DOHH2 (cell line): ENCODE measurements around the gene MAP1LC3B2.

ENCODE experiments used
- H3F3A ChIP-seq: fragments of 200-600 bp; sonication (generic), shearing (Covaris generic); 2 replicates; pipeline ENCODE4 v1.6.0; 2016; ENCODE audit warnings: antibody characterized with exemption, mild to moderate bottlenecking; ENCODE audit not compliant: control insufficient read depth, insufficient read depth
- H3K27ac ChIP-seq: fragments of 200-600 bp; sonication (generic); 2 replicates; pipeline ENCODE4 v1.5.1; 2014; ENCODE audit warnings: low read depth, mild to moderate bottlenecking, low read length, moderate library complexity
- H3K27me3 ChIP-seq: fragments of 200-600 bp; sonication (generic); 2 replicates; pipeline ENCODE4 v1.6.1; 2014; ENCODE audit warnings: mild to moderate bottlenecking, low read length, mixed read lengths; ENCODE audit not compliant: control insufficient read depth
- H3K36me3 ChIP-seq: fragments of 200-600 bp; sonication (generic); 2 replicates; pipeline ENCODE4 v1.6.1; 2014; ENCODE audit warnings: mild to moderate bottlenecking, low read length, moderate library complexity, mixed read lengths; ENCODE audit not compliant: control insufficient read depth
- H3K4me1 ChIP-seq: fragments of 200-600 bp; sonication (generic); 2 replicates; pipeline ENCODE4 v1.6.1; 2014; ENCODE audit warnings: mild to moderate bottlenecking, low read length, mixed read lengths; ENCODE audit not compliant: control insufficient read depth
- H3K4me2 ChIP-seq: fragments of 200-600 bp; sonication (generic); 2 replicates; pipeline ENCODE4 v1.6.0; 2014; ENCODE audit warnings: mild to moderate bottlenecking, low read length, moderate library complexity
- H3K4me3 ChIP-seq: fragments of 200-600 bp; sonication (generic); 2 replicates; pipeline ENCODE4 v1.5.1; 2014; ENCODE audit warnings: mild to moderate bottlenecking, low read length, mixed read lengths
- H3K79me2 ChIP-seq: fragments of 200-600 bp; sonication (generic); 2 replicates; pipeline ENCODE4 v1.6.1; 2014; ENCODE audit warnings: mild to moderate bottlenecking, low read length, mixed read lengths; ENCODE audit not compliant: control insufficient read depth
- H3K9me2 ChIP-seq: fragments of 200-600 bp; sonication (generic); replicated peaks from 2 replicates; pipeline ENCODE4 v1.6.1; 2014; ENCODE audit warnings: mild to moderate bottlenecking, low read length, mixed read lengths; ENCODE audit not compliant: control insufficient read depth
- H3K9me3 ChIP-seq: fragments of 200-600 bp; sonication (generic); 2 replicates; pipeline ENCODE4 v1.6.1; 2014; ENCODE audit warnings: antibody characterized with exemption, low read length, mixed read lengths; ENCODE audit not compliant: control insufficient read depth, insufficient read depth
- H4K20me1 ChIP-seq: fragments of 200-600 bp; sonication (generic); 2 replicates; pipeline ENCODE4 v1.6.0; 2014; ENCODE audit warnings: low read depth, mild to moderate bottlenecking, antibody characterized with exemption, low read length, moderate library complexity; ENCODE audit not compliant: control insufficient read depth, insufficient read depth
- EZH2phosphoT487 ChIP-seq: fragments of 200-600 bp; sonication (generic); IDR thresholded peaks from 2 replicates; pipeline ENCODE4 v1.6.1; 2017; ENCODE audit warnings: borderline replicate concordance, mild to moderate bottlenecking, antibody characterized with exemption, low read length, moderate library complexity, mixed read lengths
- TF ChIP-seq, protein P1 (sequence below): fragments of 200-600 bp; sonication (generic); IDR thresholded peaks from one replicate; pipeline ENCODE4 v1.5.1; 2014; ENCODE audit warnings: antibody characterized with exemption, mild to moderate bottlenecking, low read depth, low read length; ENCODE audit not compliant: poor library complexity, severe bottlenecking

MAP1LC3B2 gene

DNA sequence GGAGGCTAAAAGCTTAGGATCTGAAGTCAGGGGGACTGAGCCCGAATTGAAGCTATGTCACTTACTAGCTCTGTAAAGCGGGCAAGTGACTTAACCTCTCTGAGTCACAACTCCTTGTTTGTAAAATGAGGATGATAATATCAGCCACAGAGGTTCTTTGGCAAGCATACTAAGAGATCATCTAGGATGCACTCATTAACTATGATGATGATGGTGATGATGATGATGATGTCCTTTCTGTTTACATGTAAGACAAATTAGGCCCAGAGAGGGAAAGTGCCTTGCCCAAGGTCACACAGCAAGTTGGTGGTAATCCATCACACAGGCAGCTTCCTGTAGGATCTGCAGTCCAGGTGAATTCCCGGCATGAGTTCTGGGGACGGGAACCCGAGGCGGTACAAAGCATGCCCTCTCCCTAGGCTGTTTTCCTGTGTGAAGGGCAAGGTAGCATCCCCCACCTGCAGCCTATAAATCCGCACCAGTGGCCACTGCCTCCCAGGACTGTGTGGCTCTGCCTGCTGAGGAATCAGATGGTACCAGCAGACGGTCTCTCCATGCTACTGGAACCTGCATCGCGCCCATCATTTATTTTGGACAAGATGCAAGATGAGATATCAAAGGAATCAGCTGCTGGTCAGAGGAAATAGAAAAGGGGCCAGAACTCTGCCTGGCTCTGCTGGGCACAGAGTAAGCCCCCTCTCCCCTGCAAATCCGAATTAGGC lies 55.2 kb downstream of the MAP1LC3B2 start:
- Histone ChIP-seq H3K36me3 (no peaks in the 10 kb centered on the region), H3F3A (no peaks in the 10 kb centered on the region), H3K9me2 (no peaks in the 10 kb centered on the region), H3K4me1 (no peaks in the 10 kb centered on the region), H3K4me2 (no peak overlapping the region), H3K4me3 (no peak overlapping the region), H3K27ac (no peak overlapping the region), H3K9me3 (0 out of 2 replicates have a peak, but pooled peaks cover 3% of the 10 kb centered on the region), H3K27me3 (no peaks in the 10 kb centered on the region; the same call in 1 of the 2 replicates), H3K79me2 (no peaks in the 10 kb centered on the region), H4K20me1 (no peaks in the 10 kb centered on the region)
- TF ChIP-seq, protein P1, sequence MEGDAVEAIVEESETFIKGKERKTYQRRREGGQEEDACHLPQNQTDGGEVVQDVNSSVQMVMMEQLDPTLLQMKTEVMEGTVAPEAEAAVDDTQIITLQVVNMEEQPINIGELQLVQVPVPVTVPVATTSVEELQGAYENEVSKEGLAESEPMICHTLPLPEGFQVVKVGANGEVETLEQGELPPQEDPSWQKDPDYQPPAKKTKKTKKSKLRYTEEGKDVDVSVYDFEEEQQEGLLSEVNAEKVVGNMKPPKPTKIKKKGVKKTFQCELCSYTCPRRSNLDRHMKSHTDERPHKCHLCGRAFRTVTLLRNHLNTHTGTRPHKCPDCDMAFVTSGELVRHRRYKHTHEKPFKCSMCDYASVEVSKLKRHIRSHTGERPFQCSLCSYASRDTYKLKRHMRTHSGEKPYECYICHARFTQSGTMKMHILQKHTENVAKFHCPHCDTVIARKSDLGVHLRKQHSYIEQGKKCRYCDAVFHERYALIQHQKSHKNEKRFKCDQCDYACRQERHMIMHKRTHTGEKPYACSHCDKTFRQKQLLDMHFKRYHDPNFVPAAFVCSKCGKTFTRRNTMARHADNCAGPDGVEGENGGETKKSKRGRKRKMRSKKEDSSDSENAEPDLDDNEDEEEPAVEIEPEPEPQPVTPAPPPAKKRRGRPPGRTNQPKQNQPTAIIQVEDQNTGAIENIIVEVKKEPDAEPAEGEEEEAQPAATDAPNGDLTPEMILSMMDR, result no peak
- no peak for TF ChIP-seq EZH2phosphoT487

DNA sequence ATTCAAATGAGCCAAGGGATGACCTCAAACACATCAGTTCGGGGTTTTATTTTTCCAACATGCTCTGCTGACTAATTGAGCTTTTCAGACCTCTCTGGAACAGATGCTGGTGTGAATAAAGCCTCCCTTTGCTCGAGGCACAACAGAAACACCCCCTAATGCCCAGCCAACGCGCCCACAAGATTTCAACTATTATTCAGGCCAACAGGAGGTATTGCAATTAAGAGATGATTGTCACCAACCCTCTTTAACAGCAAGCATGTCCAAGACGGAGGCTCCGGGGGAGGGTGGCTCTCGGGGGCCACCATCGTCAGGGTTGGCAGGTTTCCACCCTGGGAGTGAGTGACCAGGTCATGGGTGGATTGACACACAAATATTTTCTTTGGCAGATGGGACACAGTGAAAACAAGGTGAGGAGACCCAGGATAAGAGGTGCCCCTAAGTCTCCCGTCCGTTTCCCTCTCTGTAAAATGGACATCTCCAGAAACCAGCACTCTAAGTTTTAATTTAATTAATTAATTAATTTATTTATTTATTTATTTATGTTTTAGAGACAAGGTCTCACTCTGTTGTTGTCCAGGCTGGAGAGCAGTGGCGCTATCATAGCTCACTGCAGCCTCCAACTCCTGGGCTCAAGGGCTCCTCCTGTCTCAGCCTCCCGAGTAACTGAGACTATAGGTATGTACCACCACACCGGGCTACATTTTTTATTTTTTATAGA lies 56.1 kb downstream of the MAP1LC3B2 start:
- Histone ChIP-seq H3F3A (no peaks in the 10 kb centered on the region), H3K36me3 (no peaks in the 10 kb centered on the region), H3K4me2 (no peak overlapping the region), H4K20me1 (no peaks in the 10 kb centered on the region), H3K27me3 (no peaks in the 10 kb centered on the region; the same call in 1 of the 2 replicates), H3K79me2 (no peaks in the 10 kb centered on the region), H3K9me3 (0 out of 2 replicates have a peak, but pooled peaks cover 3% of the 10 kb centered on the region), H3K27ac (no peak overlapping the region), H3K4me1 (no peaks in the 10 kb centered on the region), H3K4me3 (no peak overlapping the region), H3K9me2 (no peaks in the 10 kb centered on the region)
- TF ChIP-seq EZH2phosphoT487, result no peak
- TF ChIP-seq, protein P1, result no peak

DNA sequence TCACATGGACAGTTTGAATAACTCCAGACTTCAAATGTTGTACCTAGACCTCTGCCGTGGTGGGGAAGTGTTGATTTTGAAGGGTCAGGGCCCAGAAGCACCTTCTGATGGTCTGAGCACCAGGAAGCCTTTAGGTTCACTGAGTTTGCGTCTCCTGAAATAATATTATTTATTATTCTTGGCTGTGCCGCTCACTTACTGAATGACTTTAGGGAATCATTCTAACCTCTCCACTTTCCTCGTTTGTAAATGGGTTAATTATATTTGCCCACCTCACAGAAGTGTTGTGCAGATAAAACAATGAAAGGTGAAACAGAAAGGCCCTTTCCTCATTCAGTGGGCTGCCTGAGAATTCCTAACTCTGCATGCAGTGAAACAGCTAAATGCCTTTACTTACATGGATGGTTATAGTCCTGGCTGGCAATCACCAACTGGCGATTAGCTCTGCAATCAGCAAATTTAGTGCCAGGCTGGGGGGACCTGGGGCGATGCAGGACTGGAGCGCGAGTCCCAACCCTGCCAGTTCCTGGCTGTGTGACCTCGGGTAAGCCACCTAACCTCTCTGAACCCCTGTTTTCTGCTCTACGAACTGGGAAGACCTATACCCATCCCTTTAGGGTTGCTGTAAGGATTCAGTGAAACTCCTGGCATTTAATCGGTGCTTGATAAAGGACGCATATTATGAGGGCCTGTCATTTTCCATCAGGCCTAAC lies 57.5 kb downstream of the MAP1LC3B2 start:
- no peaks in the 10 kb centered on the region for H3K9me2 ChIP-seq
- no peaks in the 10 kb centered on the region for H4K20me1 ChIP-seq
- H3K27ac ChIP-seq, result no peak overlapping the region
- H3K4me3 ChIP-seq, result no peak overlapping the region
- 0 out of 2 replicates have a peak, but pooled peaks cover 3% of the 10 kb centered on the region for H3K9me3 ChIP-seq
- H3K27me3 ChIP-seq, result peaks cover 3% of the 10 kb centered on the region
- H3K79me2 ChIP-seq, result no peaks in the 10 kb centered on the region
- no peaks in the 10 kb centered on the region for H3F3A ChIP-seq
- no peaks in the 10 kb centered on the region for H3K4me1 ChIP-seq
- H3K36me3 ChIP-seq, result no peaks in the 10 kb centered on the region
- H3K4me2 ChIP-seq, result no peak overlapping the region
- TF ChIP-seq, protein P1, result no peak
- TF ChIP-seq EZH2phosphoT487, result no peak
